Upper lobe of right lung (tissue), 1 donor: Measurements from ENCODE around the gene CEBPA. TPM values are rescaled to one million over a fixed set of nuclear protein-coding genes. Genes with fewer than 3 reads are reported as not detected.

Source experiments
- ATAC-seq: fragments of 200-7000 bp; cut with Tn5 transposase; one replicate; pipeline ENCODE4 v1.9.1; 2020; ENCODE audit warnings: mild to moderate bottlenecking, moderate library complexity
- DNase-seq: peaks from one replicate; pipeline ENCODE4 v3.0.0-alpha.2; 2020
- H3K27ac ChIP-seq: fragments of 200-600 bp; one replicate; pipeline ENCODE4 v1.8.0; 2022
- H3K27me3 ChIP-seq: fragments of 200-600 bp; one replicate; pipeline ENCODE4 v1.8.0; 2022; ENCODE audit warnings: mild to moderate bottlenecking
- H3K36me3 ChIP-seq: fragments of 200-600 bp; one replicate; pipeline ENCODE4 v1.8.0; 2022
- H3K4me1 ChIP-seq: fragments of 200-600 bp; one replicate; pipeline ENCODE4 v1.8.0; 2022
- H3K4me3 ChIP-seq: fragments of 200-600 bp; one replicate; pipeline ENCODE4 v1.8.0; 2022; ENCODE audit warnings: mild to moderate bottlenecking
- H3K9me3 ChIP-seq: fragments of 200-600 bp; one replicate; pipeline ENCODE4 v1.8.0; 2022
- intact Hi-C: fragments of 100-400 bp; cut with DNase I; formaldehyde crosslinking; loops from one replicate; pipeline ENCODE4 v1.11.0; 2022
- total RNA-seq: library from RNA; stranded (reverse); fragmentation: NEBNext Ultra II Directional; extraction: Animal tissue kit (Norgen Biotek cat#: 25700); gene quantifications from one replicate; pipeline ENCODE4 v1.2.1, GENCODE V29; 2021
- TF ChIP-seq, protein P1 (sequence below): fragments of 200-600 bp; IDR thresholded peaks from one replicate; pipeline ENCODE4 v1.8.0; 2022; ENCODE audit warnings: antibody characterized with exemption
- donor health status: DM: no; HTN: yes; CAD: no; lungs with severe emphysema.

The CEBPA gene
- total RNA-seq, 1 donor from 2014 or later = 59.1 TPM

DNA sequence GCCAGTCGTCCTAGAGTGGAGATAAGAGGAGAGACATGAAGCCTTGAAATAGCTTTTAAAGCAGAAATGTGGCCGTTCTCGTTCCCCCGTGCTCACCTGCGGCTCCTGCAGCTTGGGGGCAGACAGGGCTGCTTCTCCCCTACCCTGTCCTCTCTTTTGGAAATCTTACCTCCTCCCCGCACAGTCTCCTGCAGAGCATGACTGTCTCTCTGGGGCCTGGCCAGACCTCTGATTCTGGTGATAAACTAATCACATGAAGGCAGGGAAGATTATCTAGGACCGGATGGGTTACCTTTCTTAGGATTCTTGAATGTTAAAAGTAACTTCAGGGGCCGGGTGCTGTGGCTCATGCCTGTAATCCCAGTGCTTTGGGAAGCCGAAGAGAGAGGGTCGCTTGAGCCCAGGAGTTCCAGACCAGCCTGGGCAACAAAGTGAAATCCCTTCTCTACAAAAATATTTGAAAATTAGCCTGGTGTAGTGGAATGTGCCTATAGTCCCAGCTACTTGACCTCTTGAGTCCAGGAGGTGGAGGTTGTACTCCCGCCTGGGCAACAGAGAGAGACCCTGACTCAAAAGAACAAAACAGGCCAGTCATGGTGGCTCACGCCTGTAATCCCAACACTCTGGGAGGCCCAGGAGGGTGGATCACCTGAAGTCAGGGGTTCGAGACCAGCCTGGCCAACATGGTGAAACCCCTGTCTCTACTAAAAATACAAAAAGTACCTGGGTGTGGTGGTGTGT is 8.1 kb downstream of the CEBPA start:
- no peaks in the 10 kb centered on the region for H3K9me3 ChIP-seq
- H3K27ac ChIP-seq = peak overlapping the region; percentile 88
- H3K4me1 ChIP-seq = peaks cover 39% of the 10 kb centered on the region
- no peaks in the 10 kb centered on the region for H3K36me3 ChIP-seq
- H3K27me3 ChIP-seq = no peaks in the 10 kb centered on the region
- TF ChIP-seq, protein P1, sequence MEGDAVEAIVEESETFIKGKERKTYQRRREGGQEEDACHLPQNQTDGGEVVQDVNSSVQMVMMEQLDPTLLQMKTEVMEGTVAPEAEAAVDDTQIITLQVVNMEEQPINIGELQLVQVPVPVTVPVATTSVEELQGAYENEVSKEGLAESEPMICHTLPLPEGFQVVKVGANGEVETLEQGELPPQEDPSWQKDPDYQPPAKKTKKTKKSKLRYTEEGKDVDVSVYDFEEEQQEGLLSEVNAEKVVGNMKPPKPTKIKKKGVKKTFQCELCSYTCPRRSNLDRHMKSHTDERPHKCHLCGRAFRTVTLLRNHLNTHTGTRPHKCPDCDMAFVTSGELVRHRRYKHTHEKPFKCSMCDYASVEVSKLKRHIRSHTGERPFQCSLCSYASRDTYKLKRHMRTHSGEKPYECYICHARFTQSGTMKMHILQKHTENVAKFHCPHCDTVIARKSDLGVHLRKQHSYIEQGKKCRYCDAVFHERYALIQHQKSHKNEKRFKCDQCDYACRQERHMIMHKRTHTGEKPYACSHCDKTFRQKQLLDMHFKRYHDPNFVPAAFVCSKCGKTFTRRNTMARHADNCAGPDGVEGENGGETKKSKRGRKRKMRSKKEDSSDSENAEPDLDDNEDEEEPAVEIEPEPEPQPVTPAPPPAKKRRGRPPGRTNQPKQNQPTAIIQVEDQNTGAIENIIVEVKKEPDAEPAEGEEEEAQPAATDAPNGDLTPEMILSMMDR = no peak
- no peak for DNase-seq
- no peak overlapping the region for H3K4me3 ChIP-seq
- ATAC-seq = no peak
- intact Hi-C loops = no loop called here

DNA sequence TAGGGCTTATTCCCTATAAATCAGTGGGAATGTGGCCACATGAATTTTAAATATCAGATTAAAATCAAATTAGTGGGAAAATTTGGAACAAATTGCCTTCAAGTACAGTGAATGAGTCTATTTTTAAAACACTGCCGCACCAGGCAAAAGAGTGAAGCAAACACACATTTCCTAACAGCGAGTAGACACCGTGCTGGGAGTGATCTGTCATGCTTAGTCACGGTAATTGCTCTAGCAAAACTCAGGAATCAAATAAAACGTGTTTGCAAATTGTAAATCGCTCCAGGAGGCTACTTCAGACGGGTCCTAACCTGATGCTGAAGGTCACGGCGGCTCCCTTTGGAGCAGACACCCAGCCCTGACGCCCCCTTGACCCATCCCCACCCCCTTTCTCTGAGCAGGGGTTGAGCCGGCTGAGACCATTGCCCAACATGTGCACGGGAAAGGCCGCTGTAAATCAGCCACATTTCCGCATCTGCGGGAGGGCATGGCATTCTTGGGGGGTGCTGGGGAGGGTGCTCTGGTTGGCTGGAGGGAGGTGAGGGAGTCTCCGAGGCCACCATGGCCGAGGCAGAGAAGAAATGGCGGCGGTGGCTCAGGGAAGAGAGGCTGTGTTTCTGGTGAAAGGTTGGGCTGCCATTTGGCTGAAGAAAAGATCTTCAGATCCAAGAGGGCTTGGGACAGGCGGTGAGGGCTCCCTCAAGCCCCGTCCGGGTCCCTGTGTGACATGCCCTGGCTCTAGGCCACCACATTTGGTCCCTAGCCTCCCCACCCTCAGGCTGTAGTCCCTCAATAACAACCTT is 8.9 kb downstream of the CEBPA start:
- Histone ChIP-seq H3K4me3 (no peak overlapping the region), H3K27me3 (no peaks in the 10 kb centered on the region), H3K9me3 (no peaks in the 10 kb centered on the region), H3K36me3 (no peaks in the 10 kb centered on the region), H3K27ac (peak overlapping the region; percentile 88), H3K4me1 (peaks cover 39% of the 10 kb centered on the region)
- TF ChIP-seq, protein P1 = no peak
- ATAC-seq (peak; percentile 56), DNase-seq (peak; percentile 82)
- intact Hi-C loops = no loop called here

GRCh38 chr19:33292595-33293254 is 9.6 kb downstream of the CEBPA start:
- ATAC-seq = peak; percentile 44

GRCh38 chr19:33291623-33292534 is 10.5 kb downstream of the CEBPA start:
- peak; percentile 81 for DNase-seq
- Histone ChIP-seq H3K27me3 (no peaks in the 10 kb centered on the region), H3K9me3 (no peaks in the 10 kb centered on the region), H3K4me3 (no peak overlapping the region), H3K27ac (peak overlapping the region; percentile 88), H3K36me3 (no peaks in the 10 kb centered on the region), H3K4me1 (peaks cover 39% of the 10 kb centered on the region)
- peak; percentile 55 for ATAC-seq
- intact Hi-C loops = no loop called here
- TF ChIP-seq, protein P1 = no peak

More at GRCh38 chr19:33292595-33293254, 9.6 kb downstream of the CEBPA start:
- Histone ChIP-seq H3K27me3 (no peaks in the 10 kb centered on the region), H3K4me1 (peaks cover 36% of the 10 kb centered on the region), H3K36me3 (no peaks in the 10 kb centered on the region), H3K4me3 (no peak overlapping the region), H3K27ac (peak overlapping the region; percentile 88), H3K9me3 (no peaks in the 10 kb centered on the region)
- TF ChIP-seq, protein P1 = no peak
- peak; percentile 82 for DNase-seq
- intact Hi-C loops = no loop called here
